ENCODE data around the gene KIAA0408. TPM values are rescaled to one million over a fixed set of nuclear protein-coding genes. Genes with fewer than 3 reads are reported as not detected.

The KIAA0408 gene
- total and polyA plus RNA-seq, 2 donors from 2014 or later = 0.47 to 2.7 TPM

GRCh38 chr6:127471379-127472255 is 12.4 kb upstream of the KIAA0408 start:
- Histone ChIP-seq H3K27ac (ENCODE audit: low read depth in 2 of 2, low read length in 2 of 2) (no peak overlapping the region), H3K27me3 (ENCODE audit: control insufficient read depth, insufficient read depth, low read length) (no peaks in the 10 kb centered on the region), H3K9ac (ENCODE audit: low read length in 3 of 3) (no peak overlapping the region), H3K4me1 (ENCODE audit: control insufficient read depth in 2 of 3, insufficient read depth in 2 of 3, low read depth in 1 of 3, low read length in 3 of 3) (no peaks in the 10 kb centered on the region), H3K36me3 (ENCODE audit: control insufficient read depth in 2 of 3, insufficient read depth in 3 of 3, low read length in 3 of 3) (no peaks in the 10 kb centered on the region), H3K4me3 (ENCODE audit: low read length in 3 of 3) (no peak overlapping the region), H3K9me3 (ENCODE audit: control insufficient read depth in 2 of 3, insufficient read depth in 1 of 3, low read length in 3 of 3) (no peaks in the 10 kb centered on the region)
- no peak for TF ChIP-seq CTCF (IDR thresholded peaks at IDR 0.05; ENCODE audit: borderline replicate concordance, extremely low read depth, insufficient read depth)
- no peak for DNase-seq
- intact Hi-C loops (cut with DNase I) = no loop called here
- FAIRE-seq = no peak

GRCh38 chr6:127468936-127469335 is 9.7 kb upstream of the KIAA0408 start:
- H3K9ac ChIP-seq (ENCODE audit: low read length in 3 of 3) = no peak overlapping the region
- no peak overlapping the region for H3K4me3 ChIP-seq (ENCODE audit: low read length in 3 of 3)
- no peak for DNase-seq
- no peak overlapping the region for H3K27ac ChIP-seq (ENCODE audit: low read depth in 2 of 2, low read length in 2 of 2)
- intact Hi-C loops (cut with DNase I) = loop anchor here (10.0 kb wide), 1 partner anchor 66 kb away; no protein-coding TSS in a partner anchor
- H3K27me3 ChIP-seq (ENCODE audit: control insufficient read depth, insufficient read depth, low read length) = no peaks in the 10 kb centered on the region
- no peak for TF ChIP-seq CTCF (IDR thresholded peaks at IDR 0.05; ENCODE audit: borderline replicate concordance, extremely low read depth, insufficient read depth)
- no peak for FAIRE-seq
- no peaks in the 10 kb centered on the region for H3K4me1 ChIP-seq (ENCODE audit: control insufficient read depth in 2 of 3, insufficient read depth in 2 of 3, low read depth in 1 of 3, low read length in 3 of 3)
- no peaks in the 10 kb centered on the region for H3K36me3 ChIP-seq (ENCODE audit: control insufficient read depth in 2 of 3, insufficient read depth in 3 of 3, low read length in 3 of 3)
- H3K9me3 ChIP-seq (ENCODE audit: control insufficient read depth in 2 of 3, insufficient read depth in 1 of 3, low read length in 3 of 3) = no peaks in the 10 kb centered on the region

GRCh38 chr6:127466416-127466815 is 7.2 kb upstream of the KIAA0408 start:
- TF ChIP-seq CTCF (IDR thresholded peaks at IDR 0.05; ENCODE audit: borderline replicate concordance, extremely low read depth, insufficient read depth) = no peak
- Histone ChIP-seq H3K27ac (ENCODE audit: low read depth in 2 of 2, low read length in 2 of 2) (no peak overlapping the region), H3K36me3 (ENCODE audit: control insufficient read depth in 2 of 3, insufficient read depth in 3 of 3, low read length in 3 of 3) (no peaks in the 10 kb centered on the region), H3K9ac (ENCODE audit: low read length in 3 of 3) (no peak overlapping the region), H3K4me3 (ENCODE audit: low read length in 3 of 3) (no peak overlapping the region), H3K9me3 (ENCODE audit: control insufficient read depth in 2 of 3, insufficient read depth in 1 of 3, low read length in 3 of 3) (no peaks in the 10 kb centered on the region), H3K4me1 (ENCODE audit: control insufficient read depth in 2 of 3, insufficient read depth in 2 of 3, low read depth in 1 of 3, low read length in 3 of 3) (no peaks in the 10 kb centered on the region), H3K27me3 (ENCODE audit: control insufficient read depth, insufficient read depth, low read length) (no peaks in the 10 kb centered on the region)
- FAIRE-seq = no peak
- intact Hi-C loops (cut with DNase I) = loop anchor here (10.0 kb wide), 1 partner anchor 68 kb away; no protein-coding TSS in a partner anchor
- no peak for DNase-seq

Measured in kidney (tissue), 14 donors.